Measurements from ENCODE around the gene SH3D19.

- TF ChIP-seq, protein P1, sequence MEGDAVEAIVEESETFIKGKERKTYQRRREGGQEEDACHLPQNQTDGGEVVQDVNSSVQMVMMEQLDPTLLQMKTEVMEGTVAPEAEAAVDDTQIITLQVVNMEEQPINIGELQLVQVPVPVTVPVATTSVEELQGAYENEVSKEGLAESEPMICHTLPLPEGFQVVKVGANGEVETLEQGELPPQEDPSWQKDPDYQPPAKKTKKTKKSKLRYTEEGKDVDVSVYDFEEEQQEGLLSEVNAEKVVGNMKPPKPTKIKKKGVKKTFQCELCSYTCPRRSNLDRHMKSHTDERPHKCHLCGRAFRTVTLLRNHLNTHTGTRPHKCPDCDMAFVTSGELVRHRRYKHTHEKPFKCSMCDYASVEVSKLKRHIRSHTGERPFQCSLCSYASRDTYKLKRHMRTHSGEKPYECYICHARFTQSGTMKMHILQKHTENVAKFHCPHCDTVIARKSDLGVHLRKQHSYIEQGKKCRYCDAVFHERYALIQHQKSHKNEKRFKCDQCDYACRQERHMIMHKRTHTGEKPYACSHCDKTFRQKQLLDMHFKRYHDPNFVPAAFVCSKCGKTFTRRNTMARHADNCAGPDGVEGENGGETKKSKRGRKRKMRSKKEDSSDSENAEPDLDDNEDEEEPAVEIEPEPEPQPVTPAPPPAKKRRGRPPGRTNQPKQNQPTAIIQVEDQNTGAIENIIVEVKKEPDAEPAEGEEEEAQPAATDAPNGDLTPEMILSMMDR (IDR thresholded peaks at IDR 0.05) = no peak
- no peak for TF ChIP-seq POLR2A (IDR thresholded peaks at IDR 0.05)
These were observed 177.1 kb downstream of the SH3D19 start for GRCh38 chr4:151148261-151148660.

Data from uterus (tissue), 2 donors.